GM13976 (cell line): ENCODE results near the gene EVI5L.
A peak's percentile ranks its signal among the peaks of the same experiment; 100 is the strongest.

Source experiments
- DNase-seq: peaks from one replicate; pipeline ENCODE4 v3.0.0; 2012; ENCODE audit warnings: low spot score
- CTCF ChIP-seq: IDR thresholded peaks from 2 replicates; pipeline ENCODE4 v1.5.1; 2012; ENCODE audit warnings: borderline replicate concordance, mild to moderate bottlenecking; ENCODE audit not compliant: insufficient read depth; ENCODE audit errors: extremely low read depth, missing control alignments, control extremely low read depth
- in situ Hi-C: fragments of 300-500 bp; cut with MboI; formaldehyde crosslinking; loops from one replicate; pipeline ENCODE4 v1.12.0; 2022; ENCODE audit warnings: low sequenced_read_pairs, mixed read lengths, inconsistent platforms; ENCODE audit not compliant: unreplicated experiment

Gene EVI5L

GRCh38 chr19:7829561-7830271 is at the start of gene EVI5L:
EVI5L (plus strand) TSS chr19:7830218; CDS start chr19:7846543, 16,325 bp downstream.
- TF ChIP-seq CTCF: no peak
- in situ Hi-C loops: no loop called here
- DNase-seq: peak; percentile 100

- no peak for TF ChIP-seq CTCF
- in situ Hi-C loops: no loop called here
- no peak for DNase-seq
These were observed 48.9 kb upstream of the EVI5L start for GRCh38 chr19:7781157-7781556.

- no peak for DNase-seq
- in situ Hi-C loops: no loop called here
- TF ChIP-seq CTCF: no peak
These were observed 46.0 kb upstream of the EVI5L start for GRCh38 chr19:7783991-7784423.

- no peak for DNase-seq
- TF ChIP-seq CTCF: no peak
- in situ Hi-C loops: no loop called here
These were observed 45.2 kb upstream of the EVI5L start for GRCh38 chr19:7784856-7785255.

GRCh38 chr19:7787141-7787540 is 42.9 kb upstream of the EVI5L start:
- no peak for DNase-seq
- in situ Hi-C loops: no loop called here
- no peak for TF ChIP-seq CTCF

GRCh38 chr19:7787602-7788177 is 42.3 kb upstream of the EVI5L start:
- TF ChIP-seq CTCF: no peak
- no peak for DNase-seq
- in situ Hi-C loops: no loop called here
